ENCODE results near the gene TEKT3.

TEKT3 gene

DNA sequence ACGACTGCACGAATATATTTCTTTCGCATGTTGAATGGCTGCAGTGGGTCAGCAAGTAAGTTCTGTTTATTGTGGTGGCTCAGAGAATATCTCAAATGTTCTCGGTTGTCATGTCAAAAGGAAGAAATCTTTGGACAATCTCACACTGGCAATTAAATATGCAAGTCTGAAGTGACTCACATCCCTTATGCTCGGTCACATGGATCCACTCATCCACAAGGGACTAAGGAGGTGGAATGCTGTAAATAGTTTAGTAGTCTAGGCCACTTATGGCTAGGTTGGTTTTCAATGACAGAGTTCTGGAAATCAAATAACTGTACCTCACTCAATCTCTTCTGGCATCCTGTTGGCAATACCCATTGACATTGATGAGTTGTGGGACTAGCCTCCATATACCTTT is 43.2 kb downstream of the TEKT3 start:
- Histone ChIP-seq H3K4ac (ENCODE audit: low read depth, low read length) (no peak overlapping the region), H3K79me1 (ENCODE audit: low read length) (no peaks in the 10 kb centered on the region), H2BK12ac (ENCODE audit: low read length) (no peak overlapping the region), H3K14ac (ENCODE audit: low read length) (no peak overlapping the region), H3K18ac (ENCODE audit: low read length) (no peak overlapping the region), H3K4me2 (ENCODE audit: low read length) (no peak overlapping the region), H2AFZ (ENCODE audit: insufficient read depth, low read length, poor library complexity) (no peak overlapping the region), H4K91ac (ENCODE audit: low read depth, low read length) (no peak overlapping the region), H2AK5ac (ENCODE audit: low read length) (no peak overlapping the region), H3K27me3 (ENCODE audit: insufficient read depth, low read length) (no peaks in the 10 kb centered on the region), H3K36me3 (ENCODE audit: control insufficient read depth in 1 of 2, insufficient read depth in 2 of 2, low read length in 2 of 2) (no peaks in the 10 kb centered on the region), H3K23ac (ENCODE audit: low read length) (no peak overlapping the region), H3K27ac (ENCODE audit: low read depth, low read length) (no peak overlapping the region), H2BK5ac (ENCODE audit: low read depth, low read length, poor library complexity) (no peak overlapping the region), H3K9ac (ENCODE audit: low read length) (no peak overlapping the region), H2BK120ac (ENCODE audit: insufficient read depth, low read length, poor library complexity) (no peak overlapping the region), H3K9me3 (ENCODE audit: insufficient read depth, low read depth, low read length) (no peaks in the 10 kb centered on the region), H3K4me3 (ENCODE audit: low read depth, low read length) (no peak overlapping the region), H4K8ac (ENCODE audit: low read depth, low read length) (no peak overlapping the region), H3K79me2 (ENCODE audit: control insufficient read depth, insufficient read depth, low read length, poor library complexity) (no peaks in the 10 kb centered on the region), H3K4me1 (ENCODE audit: control insufficient read depth in 1 of 2, insufficient read depth in 2 of 2, low read length in 2 of 2) (no peaks in the 10 kb centered on the region), H4K12ac (ENCODE audit: low read depth, low read length) (no peak overlapping the region)
- no CpG with 5 or more reads among the region's 5 CpGs for WGBS (ENCODE audit: extremely low coverage, insufficient coverage, insufficient read length)
- DNase-seq: no peak

DNA sequence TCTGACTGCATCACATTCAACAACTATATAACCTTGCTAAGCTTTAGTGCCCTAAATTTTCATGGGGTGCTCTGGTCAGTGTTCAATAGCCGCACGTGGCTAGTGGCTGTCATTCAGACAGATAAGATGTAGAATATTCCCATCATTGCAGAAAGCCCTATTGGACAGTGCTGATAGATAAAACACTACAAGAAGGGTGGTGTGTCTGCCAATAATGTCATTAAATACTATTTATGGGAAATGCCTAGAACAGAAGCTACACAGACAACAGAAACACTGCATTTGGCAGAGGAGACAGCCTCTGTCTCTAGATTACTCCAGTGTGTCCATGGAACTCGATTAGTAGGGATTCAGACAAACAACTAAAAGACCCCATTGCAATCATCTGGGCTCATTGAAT is 47.8 kb downstream of the TEKT3 start:
- Histone ChIP-seq H3K27ac (ENCODE audit: low read depth, low read length) (no peak overlapping the region), H3K9ac (ENCODE audit: low read length) (no peak overlapping the region), H2BK120ac (ENCODE audit: insufficient read depth, low read length, poor library complexity) (no peak overlapping the region), H3K14ac (ENCODE audit: low read length) (no peak overlapping the region), H2AK5ac (ENCODE audit: low read length) (no peak overlapping the region), H2BK5ac (ENCODE audit: low read depth, low read length, poor library complexity) (no peak overlapping the region), H3K9me3 (ENCODE audit: insufficient read depth, low read depth, low read length) (peaks cover 2% of the 10 kb centered on the region), H3K4me2 (ENCODE audit: low read length) (no peak overlapping the region), H4K91ac (ENCODE audit: low read depth, low read length) (no peak overlapping the region), H3K79me2 (ENCODE audit: control insufficient read depth, insufficient read depth, low read length, poor library complexity) (no peaks in the 10 kb centered on the region), H4K8ac (ENCODE audit: low read depth, low read length) (no peak overlapping the region), H3K79me1 (ENCODE audit: low read length) (no peaks in the 10 kb centered on the region), H2BK12ac (ENCODE audit: low read length) (no peak overlapping the region), H2AFZ (ENCODE audit: insufficient read depth, low read length, poor library complexity) (no peak overlapping the region), H4K12ac (ENCODE audit: low read depth, low read length) (no peak overlapping the region), H3K36me3 (ENCODE audit: control insufficient read depth in 1 of 2, insufficient read depth in 2 of 2, low read length in 2 of 2) (no peaks in the 10 kb centered on the region), H3K18ac (ENCODE audit: low read length) (no peak overlapping the region), H3K27me3 (ENCODE audit: insufficient read depth, low read length) (no peaks in the 10 kb centered on the region), H3K4me3 (ENCODE audit: low read depth, low read length) (no peak overlapping the region), H3K23ac (ENCODE audit: low read length) (no peak overlapping the region), H3K4ac (ENCODE audit: low read depth, low read length) (no peak overlapping the region), H3K4me1 (ENCODE audit: control insufficient read depth in 1 of 2, insufficient read depth in 2 of 2, low read length in 2 of 2) (peaks cover 3 to 4% of the 10 kb centered on the region in 2 experiments)
- no CpG with 5 or more reads among the region's 3 CpGs for WGBS (ENCODE audit: extremely low coverage, insufficient coverage, insufficient read length)
- no peak for DNase-seq

DNA sequence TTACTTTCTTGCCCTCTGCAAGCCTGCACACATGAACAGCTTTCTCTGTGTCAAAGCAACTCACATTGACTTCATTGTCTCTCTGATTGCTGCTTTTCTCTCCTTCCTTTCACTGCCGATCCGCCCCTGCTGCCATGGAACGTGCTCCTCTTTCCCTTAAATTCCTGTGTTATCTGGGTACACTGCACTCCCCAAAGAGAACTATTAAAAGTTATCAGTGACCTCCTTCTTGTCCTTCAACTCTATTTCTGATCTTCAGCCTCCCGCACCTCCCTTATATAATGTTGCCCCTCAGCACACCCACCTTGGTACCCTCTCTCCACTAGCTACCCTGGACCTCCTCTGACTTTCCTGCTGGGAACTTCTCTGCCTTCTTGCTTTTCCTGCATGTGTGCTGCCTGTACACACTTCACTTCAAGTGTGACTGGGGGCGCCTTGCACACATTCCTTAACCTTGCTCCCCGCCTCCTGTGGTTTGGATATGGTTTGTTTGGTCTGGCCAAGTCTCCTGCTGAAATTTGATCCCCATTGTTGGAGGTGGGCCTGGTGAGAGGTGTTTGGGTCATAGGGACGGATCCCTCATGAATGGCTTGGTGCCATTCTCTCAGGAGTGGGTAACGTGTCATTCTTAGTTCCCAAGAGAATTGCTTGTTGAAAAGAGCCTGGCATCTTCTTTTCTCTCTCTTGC is 49.6 kb downstream of the TEKT3 start:
- Histone ChIP-seq H3K4me1 (ENCODE audit: control insufficient read depth in 1 of 2, insufficient read depth in 2 of 2, low read length in 2 of 2) (peaks cover 3 to 4% of the 10 kb centered on the region in 2 experiments), H3K79me1 (ENCODE audit: low read length) (no peaks in the 10 kb centered on the region), H2AK5ac (ENCODE audit: low read length) (no peak overlapping the region), H3K9ac (ENCODE audit: low read length) (no peak overlapping the region), H3K79me2 (ENCODE audit: control insufficient read depth, insufficient read depth, low read length, poor library complexity) (no peaks in the 10 kb centered on the region), H4K8ac (ENCODE audit: low read depth, low read length) (no peak overlapping the region), H2BK12ac (ENCODE audit: low read length) (no peak overlapping the region), H3K9me3 (ENCODE audit: insufficient read depth, low read depth, low read length) (peaks cover 2% of the 10 kb centered on the region), H3K27ac (ENCODE audit: low read depth, low read length) (no peak overlapping the region), H3K14ac (ENCODE audit: low read length) (no peak overlapping the region), H3K4ac (ENCODE audit: low read depth, low read length) (no peak overlapping the region), H3K27me3 (ENCODE audit: insufficient read depth, low read length) (no peaks in the 10 kb centered on the region), H3K18ac (ENCODE audit: low read length) (no peak overlapping the region), H4K12ac (ENCODE audit: low read depth, low read length) (no peak overlapping the region), H3K23ac (ENCODE audit: low read length) (no peak overlapping the region), H3K36me3 (ENCODE audit: control insufficient read depth in 1 of 2, insufficient read depth in 2 of 2, low read length in 2 of 2) (no peaks in the 10 kb centered on the region), H2BK120ac (ENCODE audit: insufficient read depth, low read length, poor library complexity) (no peak overlapping the region), H3K4me3 (ENCODE audit: low read depth, low read length) (no peak overlapping the region), H2AFZ (ENCODE audit: insufficient read depth, low read length, poor library complexity) (no peak overlapping the region), H3K4me2 (ENCODE audit: low read length) (no peak overlapping the region), H4K91ac (ENCODE audit: low read depth, low read length) (no peak overlapping the region), H2BK5ac (ENCODE audit: low read depth, low read length, poor library complexity) (no peak overlapping the region)
- no peak for DNase-seq
- WGBS (ENCODE audit: extremely low coverage, insufficient coverage, insufficient read length): no CpG with 5 or more reads among the region's 8 CpGs

DNA sequence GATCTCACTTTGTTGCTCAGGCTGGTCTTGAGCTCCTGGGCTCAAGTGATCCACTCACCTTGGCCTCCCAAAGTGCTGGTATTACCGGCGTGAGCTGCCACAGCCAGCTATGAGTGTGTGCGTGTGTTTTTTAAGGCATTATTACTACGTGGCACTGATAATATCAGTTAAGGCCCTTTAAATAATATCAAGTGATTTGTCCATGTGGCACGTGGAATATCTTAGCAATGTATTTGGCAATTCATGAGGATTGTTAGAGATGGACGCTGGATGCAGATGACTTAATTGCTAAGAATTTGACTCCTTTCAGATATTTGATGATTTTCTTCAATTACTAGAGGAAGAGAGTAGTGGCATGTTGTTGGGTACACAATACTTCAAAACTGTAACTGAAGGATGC is 50.8 kb downstream of the TEKT3 start:
- Histone ChIP-seq H3K4me2 (ENCODE audit: low read length) (no peak overlapping the region), H3K14ac (ENCODE audit: low read length) (no peak overlapping the region), H3K18ac (ENCODE audit: low read length) (no peak overlapping the region), H2AFZ (ENCODE audit: insufficient read depth, low read length, poor library complexity) (no peak overlapping the region), H3K79me1 (ENCODE audit: low read length) (no peaks in the 10 kb centered on the region), H3K23ac (ENCODE audit: low read length) (no peak overlapping the region), H3K4ac (ENCODE audit: low read depth, low read length) (no peak overlapping the region), H3K4me1 (ENCODE audit: control insufficient read depth in 1 of 2, insufficient read depth in 2 of 2, low read length in 2 of 2) (peaks cover 3 to 4% of the 10 kb centered on the region in 2 experiments), H3K79me2 (ENCODE audit: control insufficient read depth, insufficient read depth, low read length, poor library complexity) (no peaks in the 10 kb centered on the region), H4K12ac (ENCODE audit: low read depth, low read length) (no peak overlapping the region), H2AK5ac (ENCODE audit: low read length) (no peak overlapping the region), H4K8ac (ENCODE audit: low read depth, low read length) (no peak overlapping the region), H3K36me3 (ENCODE audit: control insufficient read depth in 1 of 2, insufficient read depth in 2 of 2, low read length in 2 of 2) (no peaks in the 10 kb centered on the region), H3K27me3 (ENCODE audit: insufficient read depth, low read length) (no peaks in the 10 kb centered on the region), H3K27ac (ENCODE audit: low read depth, low read length) (no peak overlapping the region), H3K4me3 (ENCODE audit: low read depth, low read length) (no peak overlapping the region), H4K91ac (ENCODE audit: low read depth, low read length) (no peak overlapping the region), H2BK5ac (ENCODE audit: low read depth, low read length, poor library complexity) (no peak overlapping the region), H3K9me3 (ENCODE audit: insufficient read depth, low read depth, low read length) (peaks cover 2% of the 10 kb centered on the region), H2BK12ac (ENCODE audit: low read length) (no peak overlapping the region), H3K9ac (ENCODE audit: low read length) (no peak overlapping the region), H2BK120ac (ENCODE audit: insufficient read depth, low read length, poor library complexity) (no peak overlapping the region)
- peak; percentile 86 to 97 for DNase-seq
- WGBS (ENCODE audit: extremely low coverage, insufficient coverage, insufficient read length): no CpG with 5 or more reads among the region's 6 CpGs

Measured in trophoblast cell (in vitro differentiated cells and primary cell).